B cell (primary cell): ENCODE data around the gene PRIM2. TPM values are rescaled to one million over a fixed set of nuclear protein-coding genes. Genes with fewer than 3 reads are reported as not detected.
"Not testable (repeated sequence)": the region's sequence is repeated elsewhere in the genome, so short reads cannot be mapped to it uniquely, and the experiment has no call there.

Experiments used
- ATAC-seq: fragments of 200-7000 bp; cut with Tn5 transposase; one replicate; pipeline ENCODE4 v1.10.0; 2021; ENCODE audit warnings: low read depth, mild to moderate bottlenecking, moderate number of reproducible peaks, moderate library complexity
- CTCF ChIA-PET: fragments of 350-600 bp; sonication (Branson Sonifier 250); formaldehyde crosslinking; loops from one replicate; lab custom pipeline; 2021; ENCODE audit warnings: antibody characterized with exemption, inconsistent platforms; lab: Charles Lee
- POLR2A ChIA-PET: fragments of 350-600 bp; sonication (Branson Sonifier 250); formaldehyde crosslinking; loops from one replicate; lab custom pipeline; 2021; ENCODE audit warnings: antibody characterized with exemption; lab: Charles Lee
- DNase-seq: peaks from one replicate; pipeline ENCODE4 v3.0.0; 2013
- H2AFZ ChIP-seq: 2 replicates; pipeline ENCODE4 v1.6.1; 2012; ENCODE audit warnings: mild to moderate bottlenecking, low read depth, low read length; ENCODE audit not compliant: insufficient read depth, poor library complexity, severe bottlenecking
- H3K27ac ChIP-seq, 2 donors: 1 replicate in 1 of 2; 2 replicates in 1 of 2; pipeline ENCODE4 v1.5.1; 2012 to 2013; ENCODE audit warnings: low read length in 2 of 2, mild to moderate bottlenecking in 2 of 2, moderate library complexity in 1 of 2
- H3K27me3 ChIP-seq, 4 experiments: fragments of 200-600 bp in 1 of 4; sonication (generic) in 1 of 4; replicated peaks in 1 of 4; 1 replicate in 2 of 4; 2 replicates in 2 of 4; pipeline versions ENCODE4 v1.6.1 to v1.7.0; 2013 to 2016; ENCODE audit warnings: low read length in 3 of 4, mild to moderate bottlenecking in 2 of 4, mixed read lengths in 1 of 4, moderate library complexity in 1 of 4; ENCODE audit not compliant: insufficient read depth in 4 of 4, control insufficient read depth in 3 of 4; ENCODE audit errors: control extremely low read depth in 1 of 4
- H3K36me3 ChIP-seq, 2 experiments: replicated peaks in 1 of 2; 1 replicate in 1 of 2; 2 replicates in 1 of 2; pipeline versions ENCODE4 v1.6.1 to v1.7.1; 2013; ENCODE audit warnings: low read length in 1 of 2; ENCODE audit not compliant: insufficient read depth in 2 of 2, control insufficient read depth in 1 of 2; ENCODE audit errors: control extremely low read depth in 1 of 2, extremely low read depth in 1 of 2
- H3K4me1 ChIP-seq, 2 donors: fragments of 200-600 bp in 1 of 2; sonication (generic) in 1 of 2; 1 replicate in 1 of 2; 2 replicates in 1 of 2; pipeline versions ENCODE4 v1.5.1 to v1.6.1; 2013 to 2017; ENCODE audit warnings: low read length in 2 of 2; ENCODE audit not compliant: control insufficient read depth in 2 of 2, insufficient read depth in 2 of 2
- H3K4me2 ChIP-seq: replicated peaks from 2 replicates; pipeline ENCODE3; 2012; ENCODE audit warnings: mild to moderate bottlenecking, low read depth, low read length; ENCODE audit not compliant: poor library complexity, severe bottlenecking
- H3K4me3 ChIP-seq, 5 experiments: fragments of 200-600 bp in 1 of 5; sonication (generic) in 1 of 5; 1 replicate in 3 of 5; 2 replicates in 2 of 5; pipeline versions ENCODE4 v1.5.1 to v1.7.0; 2011 to 2016; ENCODE audit warnings: low read length in 4 of 5, mild to moderate bottlenecking in 4 of 5, low read depth in 2 of 5, control low read depth in 1 of 5, moderate library complexity in 1 of 5; ENCODE audit not compliant: insufficient read depth in 1 of 5; ENCODE audit errors: control extremely low read depth in 1 of 5, extremely low read depth in 1 of 5
- H3K79me2 ChIP-seq: fragments of 200-600 bp; sonication (generic); one replicate; pipeline ENCODE4 v1.6.0; 2016; ENCODE audit warnings: low read length; ENCODE audit not compliant: control insufficient read depth, insufficient read depth
- H3K9ac ChIP-seq: fragments of 200-600 bp; sonication (generic); 2 replicates; pipeline ENCODE4 v1.6.1; 2017; ENCODE audit warnings: mild to moderate bottlenecking, low read length, moderate library complexity
- H3K9me3 ChIP-seq, 3 donors: one replicate each; pipeline versions ENCODE4 v1.6.1 to v1.7.1; 2013; ENCODE audit warnings: low read length in 2 of 3; ENCODE audit not compliant: control insufficient read depth in 2 of 3, insufficient read depth in 1 of 3; ENCODE audit errors: control extremely low read depth in 1 of 3
- H4K20me1 ChIP-seq: 2 replicates; pipeline ENCODE4 v1.6.0; 2012; ENCODE audit warnings: mild to moderate bottlenecking, low read length; ENCODE audit not compliant: insufficient read depth, control insufficient read depth, poor library complexity, severe bottlenecking
- H3K27ac Mint-ChIP-seq: one replicate; pipeline ENCODE4 v1.8.0; 2021; ENCODE audit warnings: mixed read lengths
- H3K27me3 Mint-ChIP-seq: one replicate; pipeline ENCODE4 v1.8.0; 2021; ENCODE audit warnings: mixed read lengths
- H3K4me1 Mint-ChIP-seq: one replicate; pipeline ENCODE4 v1.8.0; 2021; ENCODE audit warnings: mixed read lengths
- H3K4me3 Mint-ChIP-seq: one replicate; pipeline ENCODE4 v1.8.0; 2021; ENCODE audit warnings: mixed read lengths
- H3K9me3 Mint-ChIP-seq: one replicate; pipeline ENCODE4 v1.8.0; 2022; ENCODE audit warnings: mixed read lengths; ENCODE audit not compliant: insufficient read depth
- WGBS: methylation state at CpG from one replicate; pipeline ENCODE4 v1.1.5; 2013; ENCODE audit warnings: missing lambda C conversion rate; ENCODE audit not compliant: insufficient coverage; 5-methylcytosine and 5-hydroxymethylcytosine counted together
- intact Hi-C: fragments of 100-400 bp; cut with micrococcal nuclease; formaldehyde crosslinking; loops from one replicate; pipeline ENCODE4 v1.10.0; 2022
- polyA plus RNA-seq: library from polyadenylated mRNA; depleted of rRNA; stranded (reverse); fragments of >200 nt; gene quantifications from 2 replicates; pipeline ENCODE4 v1.2.3, GENCODE V29; 2012
- total RNA-seq, 2 donors: library from RNA; stranded (reverse); fragments of 120-200 nt in 1 of 2; gene quantifications; 1 replicate in 1 of 2; 2 replicates in 1 of 2; pipeline versions ENCODE4 v1.2.3 to v1.2.4, GENCODE V29; 2013 to 2022

Gene PRIM2
- total and polyA plus RNA-seq, 2 donors (not counting 1 experiment from before 2014, with no cell fraction given): 5.2 to 21.0 TPM

DNA sequence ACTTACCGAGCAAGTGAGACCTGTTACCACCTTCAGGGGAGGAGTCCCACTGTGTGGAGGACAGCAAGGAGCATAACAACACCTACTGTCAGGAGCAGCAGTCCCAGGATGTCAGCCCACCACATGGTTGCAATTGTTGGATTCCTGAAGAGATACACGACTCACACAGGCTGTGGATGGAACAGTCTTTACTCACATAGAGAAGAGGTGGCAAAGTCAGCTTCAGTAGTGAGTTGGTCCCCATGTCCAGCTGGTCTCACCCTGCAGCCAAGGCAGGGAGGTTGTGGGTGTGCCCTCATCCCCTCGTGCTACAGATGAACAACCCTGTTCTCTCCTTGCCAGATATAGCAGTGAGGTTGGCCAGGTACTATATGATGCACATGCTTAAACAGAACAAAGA lies 171.1 kb downstream of the PRIM2 start:
- H3K4me1 ChIP-seq, H3K27ac Mint-ChIP-seq, H3K9me3 Mint-ChIP-seq, H3K4me3 Mint-ChIP-seq, DNase-seq, H3K27me3 Mint-ChIP-seq, H3K9me3 ChIP-seq, H3K27me3 ChIP-seq, H3K79me2 ChIP-seq, H3K4me1 Mint-ChIP-seq, H3K4me3 ChIP-seq, H3K4me2 ChIP-seq, H4K20me1 ChIP-seq, ATAC-seq, H3K9ac ChIP-seq, POLR2A ChIA-PET, H2AFZ ChIP-seq, H3K27ac ChIP-seq, intact Hi-C loops, H3K36me3 ChIP-seq, CTCF ChIA-PET: not testable (repeated sequence)
- no CpG with 5 or more reads among the region's 3 CpGs for WGBS

GRCh38 chr6:57489887-57490286 lies 172.5 kb downstream of the PRIM2 start:
- H3K9me3 Mint-ChIP-seq, H3K27ac ChIP-seq, H3K9ac ChIP-seq, H3K4me3 ChIP-seq, H2AFZ ChIP-seq, H3K4me2 ChIP-seq, ATAC-seq, H3K4me1 Mint-ChIP-seq, H3K27ac Mint-ChIP-seq, H3K36me3 ChIP-seq, H3K79me2 ChIP-seq, H3K4me3 Mint-ChIP-seq, H4K20me1 ChIP-seq, H3K4me1 ChIP-seq, POLR2A ChIA-PET, H3K9me3 ChIP-seq, CTCF ChIA-PET, DNase-seq, intact Hi-C loops, H3K27me3 Mint-ChIP-seq, H3K27me3 ChIP-seq: not testable (repeated sequence)

DNA sequence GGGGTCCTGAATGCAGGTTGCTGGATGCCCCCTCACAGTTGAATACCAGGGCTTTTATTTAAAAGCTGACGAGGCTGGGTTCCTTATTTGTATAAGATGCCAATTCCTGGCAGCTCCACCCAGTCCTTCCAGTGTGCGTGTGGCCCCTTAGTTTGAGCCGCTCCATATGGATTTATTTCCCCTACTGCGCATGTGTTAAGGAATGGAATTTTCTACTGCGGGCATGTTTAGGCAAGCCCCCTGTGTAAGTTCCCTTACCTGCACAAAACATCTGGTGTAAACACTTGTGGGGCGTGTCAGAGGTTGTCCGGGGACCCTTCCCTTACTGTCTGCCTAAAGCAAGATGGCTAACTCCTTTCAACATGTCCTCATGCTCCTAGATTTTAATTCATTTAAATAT lies 174.4 kb downstream of the PRIM2 start:
- ATAC-seq, DNase-seq, H3K9ac ChIP-seq, H3K9me3 Mint-ChIP-seq, H3K4me3 ChIP-seq, H3K27ac Mint-ChIP-seq, intact Hi-C loops, H2AFZ ChIP-seq, H4K20me1 ChIP-seq, H3K27me3 Mint-ChIP-seq, H3K4me2 ChIP-seq, H3K4me3 Mint-ChIP-seq, H3K4me1 Mint-ChIP-seq, H3K27me3 ChIP-seq, CTCF ChIA-PET, H3K79me2 ChIP-seq, POLR2A ChIA-PET, H3K36me3 ChIP-seq, H3K27ac ChIP-seq, H3K4me1 ChIP-seq, H3K9me3 ChIP-seq: not testable (repeated sequence)
- 92% methylated on average over 2 of the region's 7 CpGs for WGBS

GRCh38 chr6:57496251-57496650 lies 178.8 kb downstream of the PRIM2 start:
- H2AFZ ChIP-seq, H3K4me1 ChIP-seq, H3K9ac ChIP-seq, H4K20me1 ChIP-seq, H3K4me3 Mint-ChIP-seq, H3K4me2 ChIP-seq, H3K9me3 ChIP-seq, H3K36me3 ChIP-seq, intact Hi-C loops, H3K27me3 Mint-ChIP-seq, H3K27ac ChIP-seq, H3K27ac Mint-ChIP-seq, H3K4me3 ChIP-seq, ATAC-seq, CTCF ChIA-PET, POLR2A ChIA-PET, H3K9me3 Mint-ChIP-seq, H3K79me2 ChIP-seq, H3K27me3 ChIP-seq, H3K4me1 Mint-ChIP-seq, DNase-seq: not testable (repeated sequence)
- no CpG with 5 or more reads among the region's 2 CpGs for WGBS
